Gastrocnemius medialis (tissue), 4 donors: ENCODE data around the gene TSPAN16.

Experiments
- CTCF ChIP-seq, 5 experiments: fragments of 450-650 bp in 3 of 5; fragments of 200-600 bp in 2 of 5; sonication (generic) in 2 of 5; IDR thresholded peaks in 4 of 5; conservative IDR thresholded peaks in 1 of 5; 1 replicate in 4 of 5; 2 replicates in 1 of 5; pipeline ENCODE4 v1.5.1; 2016 to 2019; ENCODE audit warnings: antibody characterized with exemption in 5 of 5, mild to moderate bottlenecking in 3 of 5, moderate library complexity in 3 of 5
- POLR2A ChIP-seq, 2 donors: fragments of 450-650 bp; IDR thresholded peaks; one replicate each; pipeline ENCODE4 v1.6.1; 2017; ENCODE audit warnings: antibody characterized with exemption in 2 of 2, mild to moderate bottlenecking in 2 of 2, moderate library complexity in 2 of 2

- peak in 3 of 5 experiments; percentile 6 to 13 (median 10) for TF ChIP-seq CTCF (IDR thresholded peaks at IDR 0.05 in 4 of 5, conservative IDR thresholded peaks at IDR 0.05 in 1 of 5)
- no peak for TF ChIP-seq POLR2A (IDR thresholded peaks at IDR 0.05)
Observed at GRCh38 chr19:11286312-11286974, 9.5 kb upstream of the TSPAN16 start.
